Fibroblast of pulmonary artery (primary cell): Measurements from ENCODE around the gene POLD2.

Experiments
- DNase-seq: peaks from one replicate; pipeline ENCODE4 v3.0.0-alpha.2; 2010; ENCODE audit warnings: low read depth
- H3K4me3 ChIP-seq: replicated peaks from 2 replicates; pipeline ENCODE4 v1.5.1; 2011; ENCODE audit warnings: low read depth, mild to moderate bottlenecking, control low read depth, low read length, moderate library complexity
- CTCF ChIP-seq: IDR thresholded peaks from 2 replicates; pipeline ENCODE4 v1.5.1; 2011; ENCODE audit warnings: mild to moderate bottlenecking, control low read depth, low read length, inconsistent platforms; ENCODE audit errors: missing control alignments

Gene POLD2

GRCh38 chr7:44072364-44073231 is 50.8 kb downstream of the POLD2 start:
- peak; percentile 86 for DNase-seq
- no peak overlapping the region for H3K4me3 ChIP-seq
- peak; percentile 84 for TF ChIP-seq CTCF

- H3K4me3 ChIP-seq = no peak overlapping the region
- TF ChIP-seq CTCF = no peak
- DNase-seq = no peak
Measured at GRCh38 chr7:44071726-44072363, 51.5 kb downstream of the POLD2 start.

GRCh38 chr7:44068054-44068453 is 55.3 kb downstream of the POLD2 start:
- DNase-seq = no peak
- TF ChIP-seq CTCF = no peak

GRCh38 chr7:44067064-44067951 is 56.0 kb downstream of the POLD2 start:
- H3K4me3 ChIP-seq = no peak overlapping the region
- DNase-seq = no peak
- TF ChIP-seq CTCF = no peak

More at GRCh38 chr7:44068054-44068453, 55.3 kb downstream of the POLD2 start:
- H3K4me3 ChIP-seq = no peak overlapping the region

- no peak for DNase-seq
- TF ChIP-seq CTCF = no peak
- no peak overlapping the region for H3K4me3 ChIP-seq
Measured at GRCh38 chr7:44066494-44067063, 56.8 kb downstream of the POLD2 start.

GRCh38 chr7:44066111-44066460 is 57.3 kb downstream of the POLD2 start:
- H3K4me3 ChIP-seq = no peak overlapping the region
- TF ChIP-seq CTCF = no peak
- no peak for DNase-seq
